ENCODE results near the gene WNT7A.

WNT7A gene

DNA sequence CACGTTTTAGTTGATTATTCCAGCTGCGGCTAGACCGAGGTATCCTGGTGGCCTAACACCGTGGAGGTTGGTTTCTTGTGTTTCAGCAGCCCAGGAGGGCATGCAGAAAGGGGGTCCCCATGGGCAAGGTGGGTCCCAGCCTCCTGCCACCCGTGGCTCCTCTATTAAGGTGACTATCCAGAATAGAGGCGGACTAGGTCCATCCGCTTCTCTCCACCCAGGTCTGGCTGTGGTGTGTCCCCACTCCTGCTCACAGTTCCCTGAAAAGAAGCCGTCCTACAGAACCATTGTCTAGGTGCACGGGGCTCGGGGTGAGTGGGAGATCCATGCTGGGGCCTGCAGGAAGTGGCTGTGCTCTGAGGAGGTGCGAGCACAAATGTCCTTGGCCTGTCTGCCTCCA lies 81.5 kb downstream of the WNT7A start:
- in situ Hi-C loops (cut with MboI; ENCODE audit: low sequenced_read_pairs), result no loop called here

DNA sequence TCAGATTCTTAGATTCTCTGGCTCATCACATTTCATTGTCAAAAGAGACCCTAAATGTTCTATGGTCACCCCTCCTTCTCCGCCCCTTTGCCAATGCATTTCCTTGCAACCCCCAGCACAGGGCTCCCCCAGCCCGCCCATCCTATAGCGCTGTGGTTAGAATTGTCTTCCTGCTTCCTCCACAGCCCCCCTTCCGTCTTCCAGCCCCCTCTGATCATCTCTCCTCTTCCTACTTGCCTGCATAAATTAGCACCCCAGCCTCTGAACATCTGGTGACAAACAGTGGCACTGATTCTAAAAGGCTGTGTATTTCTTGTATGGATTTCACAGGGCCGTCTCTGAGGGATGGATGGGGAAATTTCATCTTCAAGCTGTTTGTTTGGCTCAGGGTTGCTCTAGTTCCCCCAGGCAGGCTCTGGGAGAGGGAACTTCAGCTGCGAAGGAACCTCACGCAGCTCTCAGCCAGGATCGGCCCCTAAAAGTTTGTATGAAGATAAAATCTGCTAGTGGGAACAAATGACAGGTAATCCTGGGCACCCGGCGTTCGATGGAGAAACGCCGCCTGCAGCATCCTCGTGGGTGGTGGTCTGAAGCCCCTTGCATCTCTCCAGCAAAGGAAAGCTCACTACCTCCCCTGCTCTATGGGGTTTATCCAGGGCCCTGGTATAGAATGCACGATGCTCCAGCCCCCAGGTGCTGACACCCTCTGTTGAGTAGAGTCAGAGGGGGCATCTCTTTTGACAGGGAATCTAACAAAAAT lies 83.0 kb downstream of the WNT7A start:
- in situ Hi-C loops (cut with MboI; ENCODE audit: low sequenced_read_pairs), result no loop called here

DNA sequence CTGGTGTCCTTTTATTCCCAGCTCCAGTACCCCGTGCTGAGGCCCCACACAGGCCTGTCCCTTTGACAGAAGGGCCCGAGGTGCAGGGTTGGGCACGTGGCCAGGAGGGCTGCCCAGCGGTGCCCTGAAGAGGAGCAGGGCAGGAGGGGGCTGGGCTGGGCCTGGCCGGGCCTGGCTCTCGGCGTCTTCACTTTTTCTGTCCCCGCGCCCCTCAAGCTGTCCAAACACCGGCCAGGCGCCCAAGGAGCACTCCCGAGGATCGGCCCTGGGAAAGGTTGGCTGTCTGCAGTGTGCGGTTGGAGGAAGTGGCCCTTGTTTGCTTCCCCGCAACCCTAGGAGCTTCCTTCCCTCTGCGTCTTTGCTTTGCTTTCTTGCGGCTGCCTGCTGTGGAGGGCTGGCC lies 84.1 kb downstream of the WNT7A start:
- in situ Hi-C loops (cut with MboI; ENCODE audit: low sequenced_read_pairs), result no loop called here

DNA sequence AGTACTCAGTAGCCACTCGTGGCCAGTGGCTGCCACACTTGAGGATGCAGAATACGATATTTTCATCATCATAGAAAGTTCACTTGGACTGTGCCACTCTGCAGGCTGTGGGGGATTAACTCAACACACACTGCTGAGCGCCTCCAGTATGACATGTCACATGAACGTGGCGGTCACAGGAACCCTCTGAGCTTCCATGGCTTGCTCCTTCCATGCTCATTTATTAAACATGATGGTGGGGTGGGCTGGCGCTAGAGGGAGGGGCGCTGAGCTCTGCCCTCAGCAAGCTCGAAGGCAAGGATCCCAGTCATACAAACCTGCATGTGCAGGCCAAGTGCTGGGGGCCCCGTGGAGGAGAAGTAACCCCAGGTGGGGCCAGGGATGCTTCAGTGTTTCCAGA lies 85.5 kb downstream of the WNT7A start:
- in situ Hi-C loops (cut with MboI; ENCODE audit: low sequenced_read_pairs), result no loop called here

DNA sequence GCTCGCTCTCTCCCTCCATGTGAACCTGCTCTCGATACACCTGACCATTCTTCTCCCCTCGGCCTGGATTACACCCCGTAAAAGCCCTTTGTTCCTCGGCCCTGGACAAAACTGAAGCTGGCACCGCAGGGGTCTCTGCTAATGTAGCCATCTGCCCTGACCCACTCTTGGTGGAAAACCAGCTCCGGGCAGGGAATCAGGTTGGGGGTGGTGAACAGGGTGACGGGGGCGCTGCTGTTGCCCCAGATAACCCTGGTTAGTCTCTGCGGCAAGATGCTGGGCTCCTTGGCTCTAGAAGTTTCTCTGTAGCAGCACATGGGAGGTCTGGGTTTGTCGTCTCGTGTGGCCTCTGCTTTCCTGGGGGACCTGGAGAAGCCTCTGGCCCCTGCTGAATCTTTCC lies 86.4 kb downstream of the WNT7A start:
- in situ Hi-C loops (cut with MboI; ENCODE audit: low sequenced_read_pairs), result no loop called here

DNA sequence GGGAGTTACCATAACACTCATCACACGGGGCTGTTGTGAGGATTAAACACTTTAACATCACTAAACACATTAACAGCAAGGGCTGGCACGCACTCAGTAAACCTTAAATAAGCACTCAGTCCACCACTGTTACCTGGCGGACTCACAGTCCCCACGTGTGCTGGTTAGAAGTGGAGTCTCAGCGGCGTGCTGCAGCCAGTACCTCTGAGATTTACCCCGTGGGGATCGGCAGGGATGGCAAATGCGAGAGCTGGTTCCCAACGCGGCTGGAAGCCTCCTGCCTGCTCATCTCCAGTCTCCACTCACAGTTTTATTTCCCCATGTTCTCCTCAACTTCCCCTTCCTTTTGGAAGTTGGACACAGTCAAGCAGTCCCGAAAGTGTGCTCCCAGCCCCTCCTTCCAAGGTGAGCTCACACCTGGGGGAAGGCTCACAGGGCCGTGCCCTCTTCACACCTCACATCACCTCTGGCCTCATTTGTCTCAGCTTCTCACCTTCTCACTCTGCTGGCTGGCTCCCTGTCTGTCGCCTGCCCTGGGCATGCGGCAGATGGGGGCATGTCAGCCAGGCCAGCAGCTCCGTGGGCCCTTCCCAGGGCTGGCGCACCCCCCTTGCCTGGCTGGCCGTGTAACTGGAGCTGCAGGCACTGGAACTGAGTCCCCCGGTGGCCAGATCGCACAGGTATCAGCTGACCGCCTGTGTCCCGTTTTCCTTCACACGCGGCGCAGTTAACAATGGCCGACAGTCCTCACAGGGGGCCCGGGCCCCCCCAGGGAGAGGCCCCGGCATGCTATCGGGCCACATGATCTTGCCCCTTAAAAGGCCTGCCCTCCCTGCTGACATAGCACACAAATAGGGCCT lies 87.1 kb downstream of the WNT7A start:
- in situ Hi-C loops (cut with MboI; ENCODE audit: low sequenced_read_pairs), result no loop called here

DNA sequence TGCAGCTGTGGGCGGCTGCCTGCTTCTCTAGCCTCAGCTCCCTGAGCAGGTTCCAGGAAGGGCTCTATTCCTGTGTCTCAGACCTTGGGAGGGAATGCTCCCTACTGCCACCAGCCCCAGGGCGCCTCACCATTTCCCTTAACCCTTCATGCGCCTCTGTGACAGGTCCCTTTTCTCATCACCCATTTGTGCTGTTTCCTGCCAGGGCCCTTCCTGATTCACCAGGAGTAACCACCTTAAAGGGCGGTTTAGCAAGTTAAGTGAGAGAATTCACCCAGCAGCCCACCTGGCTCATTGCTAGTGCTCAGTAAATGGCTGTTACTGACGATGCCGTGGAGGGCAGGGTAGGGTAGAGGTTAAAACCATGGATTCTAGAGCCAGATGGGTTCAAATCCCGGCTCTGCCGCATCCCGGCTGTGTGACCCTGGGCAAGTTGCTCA lies 87.8 kb downstream of the WNT7A start:
- in situ Hi-C loops (cut with MboI; ENCODE audit: low sequenced_read_pairs), result no loop called here

DNA sequence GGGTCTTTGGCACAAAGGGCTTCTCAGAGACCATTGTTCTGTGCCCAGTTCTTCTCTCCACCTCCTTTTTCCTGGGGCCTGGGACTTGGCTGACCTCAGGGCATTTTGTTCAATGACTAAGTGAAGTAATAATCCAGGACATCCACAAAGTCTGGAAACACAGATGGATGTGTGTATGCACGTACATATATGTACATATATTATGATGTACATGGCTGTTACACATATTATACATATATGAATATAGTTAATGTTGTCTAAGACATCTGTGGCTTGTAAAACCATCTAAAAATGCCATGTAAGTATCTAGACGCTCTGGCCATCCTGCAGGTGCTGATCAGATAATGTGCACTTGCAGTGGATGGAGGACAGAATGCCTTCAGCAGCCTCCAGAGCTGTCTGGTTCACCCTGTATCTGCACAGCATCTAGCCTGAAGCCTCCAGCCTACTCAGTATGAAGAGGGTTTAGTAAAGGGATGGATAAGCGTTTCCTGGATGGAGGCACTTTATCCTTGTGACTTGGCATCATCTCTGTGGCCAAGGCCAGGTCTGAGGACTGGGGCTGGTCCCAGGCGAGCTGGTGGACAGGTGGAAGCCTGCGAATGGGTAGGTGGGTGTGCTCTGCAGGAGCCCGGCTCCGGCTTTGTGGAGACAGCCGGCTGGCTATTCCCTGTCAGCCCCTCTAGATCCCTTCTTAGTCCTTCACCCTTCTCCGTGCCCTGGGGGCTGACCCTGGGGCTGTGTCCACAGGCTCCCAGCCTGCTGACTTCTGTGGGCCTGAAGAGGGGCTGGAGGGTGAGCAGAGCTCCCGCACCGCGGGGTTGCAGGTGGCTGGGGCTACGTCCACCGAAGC lies 88.4 kb downstream of the WNT7A start:
- in situ Hi-C loops (cut with MboI; ENCODE audit: low sequenced_read_pairs), result no loop called here

DNA sequence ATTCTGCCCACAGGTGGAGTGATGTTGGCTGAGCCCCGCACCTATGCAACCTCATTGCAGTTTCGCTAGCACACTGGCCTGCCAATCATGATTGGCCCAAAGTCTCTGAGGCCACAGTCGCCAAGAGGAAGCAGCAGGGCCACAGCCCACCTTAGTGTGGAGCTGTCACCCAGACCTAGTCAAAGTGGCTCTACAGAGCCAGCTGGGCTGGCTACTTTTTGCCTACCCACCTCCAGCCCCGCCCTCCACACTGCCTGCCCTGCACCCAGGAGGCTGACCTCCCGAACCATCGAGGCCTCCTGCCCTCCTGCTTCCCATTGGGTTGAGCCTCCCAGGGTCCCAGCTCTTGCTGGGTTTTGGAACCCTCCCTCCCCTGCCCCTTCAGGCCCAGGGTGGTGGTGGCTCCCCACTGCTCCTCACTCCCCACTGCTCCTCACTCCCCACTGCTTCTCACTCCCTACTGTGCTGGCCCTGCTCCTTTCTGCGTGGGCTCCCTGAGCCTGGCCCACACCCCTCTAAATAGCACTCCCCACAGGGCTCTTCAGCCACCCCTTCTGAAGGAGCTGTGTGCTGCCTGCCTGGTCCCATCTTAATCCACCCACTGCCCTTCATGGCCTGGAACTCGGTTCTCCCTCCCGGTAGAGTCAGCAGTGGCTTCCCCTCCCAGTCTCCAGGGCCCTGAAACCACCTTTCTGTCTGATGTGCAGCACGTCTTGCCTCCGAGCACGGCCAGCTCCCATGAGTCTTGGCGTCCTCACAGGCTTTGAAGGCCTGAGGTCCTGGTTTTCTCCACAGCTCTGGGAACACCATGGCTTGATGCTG lies 89.3 kb downstream of the WNT7A start:
- in situ Hi-C loops (cut with MboI; ENCODE audit: low sequenced_read_pairs), result no loop called here

DNA sequence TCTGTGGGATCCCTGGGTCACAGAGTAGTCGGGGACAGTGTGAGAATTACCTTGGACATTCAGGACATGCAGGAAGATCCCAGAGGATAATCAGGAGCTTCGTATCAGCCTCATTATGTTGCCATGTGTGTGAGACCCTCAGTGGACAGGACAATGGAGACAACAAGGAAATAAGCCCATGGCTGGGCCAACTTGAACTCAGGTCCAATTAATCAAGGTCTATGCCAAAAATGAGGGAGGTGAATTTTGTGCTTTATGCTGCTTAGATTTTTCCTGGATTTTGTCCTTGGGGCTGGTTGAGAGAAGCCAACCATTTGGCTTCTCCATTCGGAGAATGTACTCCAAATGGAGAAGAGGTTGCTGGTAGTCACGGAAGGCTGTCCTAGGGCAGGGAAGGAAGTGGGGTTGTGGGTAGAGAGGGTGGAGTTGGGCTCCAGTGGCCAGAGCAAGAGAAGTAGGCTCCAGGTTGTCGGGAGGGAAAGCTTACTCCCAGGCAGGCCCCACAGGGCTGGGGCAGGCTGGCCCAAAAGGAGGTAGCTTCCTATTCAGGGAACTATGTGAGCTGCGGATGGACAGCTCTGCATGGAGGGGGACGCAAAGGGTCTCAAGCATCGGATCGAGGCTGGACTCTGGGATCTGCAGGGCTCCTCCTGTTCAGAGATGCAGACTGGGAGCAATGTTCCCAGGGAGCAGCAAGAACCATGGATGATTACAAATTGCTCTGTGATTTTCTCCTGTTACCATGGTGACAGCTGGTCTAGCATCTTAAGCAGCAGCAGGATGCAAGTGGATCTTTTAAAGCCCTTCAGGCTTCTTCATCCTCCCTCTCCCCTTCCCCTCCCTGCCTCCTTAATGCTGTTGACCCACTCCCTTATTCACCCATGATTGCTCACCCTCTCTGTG lies 91.1 kb downstream of the WNT7A start:
- in situ Hi-C loops (cut with MboI; ENCODE audit: low sequenced_read_pairs), result no loop called here

DNA sequence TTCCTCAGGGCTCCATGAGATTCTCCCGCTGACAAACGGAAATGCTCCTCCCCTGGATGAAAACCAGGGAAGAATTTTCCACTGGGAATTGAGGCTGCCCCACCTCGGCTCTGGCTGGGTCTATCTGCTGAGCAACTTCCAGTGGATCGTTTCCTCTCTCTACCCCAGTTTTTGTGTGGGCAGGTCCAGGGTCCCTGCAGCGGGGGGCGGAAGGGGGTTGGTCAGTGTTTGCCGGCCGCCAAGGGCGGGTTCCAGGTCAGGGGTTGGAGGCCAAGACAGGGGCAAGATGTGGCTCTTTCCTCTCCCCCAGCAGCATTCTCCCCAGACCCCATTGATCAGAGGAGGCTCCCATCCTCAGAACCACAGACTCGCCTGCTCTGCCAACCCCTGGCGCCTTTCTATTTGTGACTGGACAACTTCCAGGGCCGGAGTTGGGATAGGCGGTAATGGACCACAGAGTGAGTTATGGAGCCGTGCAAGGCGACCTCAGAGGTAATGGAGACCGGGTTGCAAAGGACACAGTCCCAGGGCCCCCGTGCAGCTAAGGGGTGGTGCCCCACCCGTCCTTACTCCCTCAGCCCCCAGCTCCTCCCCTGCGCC lies 92.2 kb downstream of the WNT7A start:
- in situ Hi-C loops (cut with MboI; ENCODE audit: low sequenced_read_pairs), result no loop called here

DNA sequence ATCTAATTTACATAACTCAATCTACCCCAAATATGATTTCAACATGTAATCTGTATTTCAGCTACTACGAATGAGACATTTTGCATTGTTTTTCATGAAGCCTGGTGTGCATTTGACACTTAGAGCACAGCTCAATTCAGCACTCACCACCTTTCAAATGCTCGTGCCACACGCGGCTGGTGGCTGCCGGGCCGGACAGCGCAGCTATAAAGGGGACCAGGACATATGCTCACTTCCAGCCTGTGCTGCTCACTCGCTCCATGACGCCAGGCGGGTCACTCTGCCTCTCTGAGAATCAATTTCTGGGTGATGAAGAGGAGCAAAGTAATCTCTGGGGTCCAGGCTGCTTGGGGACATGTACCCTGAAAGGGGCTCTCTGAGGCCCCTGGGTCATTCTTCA lies 93.1 kb downstream of the WNT7A start:
- in situ Hi-C loops (cut with MboI; ENCODE audit: low sequenced_read_pairs), result no loop called here

DNA sequence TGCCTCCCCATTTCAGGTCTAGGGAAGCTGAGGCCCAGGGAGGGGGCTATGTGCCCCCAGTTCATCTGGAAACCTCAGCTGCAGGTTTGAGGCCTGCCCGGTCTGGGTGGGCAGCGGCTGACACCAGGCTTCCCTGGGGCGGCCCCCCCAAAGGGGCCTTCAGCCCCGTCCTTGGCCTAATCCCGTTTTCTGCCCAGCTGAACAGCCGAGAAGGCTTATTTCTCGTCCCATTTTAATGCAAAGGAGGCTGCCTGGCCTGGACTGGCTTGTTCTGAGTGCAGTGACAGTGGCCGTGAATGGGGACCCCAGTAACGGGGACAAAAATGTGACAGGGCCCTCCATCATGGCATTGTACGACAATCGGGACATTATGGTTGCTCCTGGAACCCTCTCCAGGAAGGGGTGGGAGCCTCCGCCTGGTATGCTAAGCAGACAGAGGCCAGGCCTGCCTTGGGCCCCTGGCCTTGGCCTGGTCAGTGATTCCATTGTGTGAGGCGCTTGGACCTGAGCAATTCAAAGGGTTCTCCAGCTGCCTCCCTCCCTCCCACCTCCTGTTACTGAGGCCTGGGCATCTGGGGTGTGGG lies 93.9 kb downstream of the WNT7A start:
- in situ Hi-C loops (cut with MboI; ENCODE audit: low sequenced_read_pairs), result no loop called here

DNA sequence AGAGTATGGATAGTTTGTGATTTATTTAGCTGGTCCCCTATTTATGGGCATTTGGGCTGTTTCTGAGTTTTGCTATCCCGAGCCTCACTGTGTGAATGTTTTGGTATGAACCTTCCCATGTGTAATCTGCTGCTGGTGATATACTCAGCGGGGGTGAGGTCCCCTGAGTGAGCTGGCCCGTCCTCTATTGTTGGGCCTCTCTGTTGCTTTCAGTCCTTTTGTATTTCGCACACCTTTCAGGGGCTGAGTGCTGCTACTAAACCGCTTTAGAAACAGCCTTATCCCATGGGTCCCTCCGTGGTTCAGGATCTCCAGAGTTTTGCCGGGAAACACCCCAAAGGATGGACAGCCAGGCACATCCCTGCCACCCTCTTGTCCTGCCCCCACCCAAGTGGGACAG lies 94.5 kb downstream of the WNT7A start:
- in situ Hi-C loops (cut with MboI; ENCODE audit: low sequenced_read_pairs), result no loop called here

DNA sequence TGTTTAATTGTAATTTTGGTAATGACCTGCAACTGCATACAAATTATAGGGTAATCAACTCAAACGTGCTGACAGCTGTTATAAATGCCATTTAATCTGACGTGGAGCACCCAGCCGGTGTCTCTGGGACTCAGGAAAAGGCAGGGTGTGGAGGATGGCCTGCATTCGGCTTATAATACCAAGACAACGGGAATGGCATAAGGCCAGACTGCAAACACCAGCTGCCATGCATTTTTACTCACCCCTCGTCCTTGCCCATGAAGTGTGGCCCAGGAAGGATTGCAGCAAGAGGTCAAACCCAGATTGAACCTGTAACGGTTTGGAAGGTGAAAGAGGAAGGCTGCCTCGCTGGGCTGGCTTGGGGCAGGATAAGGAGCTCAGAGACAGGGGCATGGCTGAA lies 96.4 kb downstream of the WNT7A start:
- in situ Hi-C loops (cut with MboI; ENCODE audit: low sequenced_read_pairs), result no loop called here

DNA sequence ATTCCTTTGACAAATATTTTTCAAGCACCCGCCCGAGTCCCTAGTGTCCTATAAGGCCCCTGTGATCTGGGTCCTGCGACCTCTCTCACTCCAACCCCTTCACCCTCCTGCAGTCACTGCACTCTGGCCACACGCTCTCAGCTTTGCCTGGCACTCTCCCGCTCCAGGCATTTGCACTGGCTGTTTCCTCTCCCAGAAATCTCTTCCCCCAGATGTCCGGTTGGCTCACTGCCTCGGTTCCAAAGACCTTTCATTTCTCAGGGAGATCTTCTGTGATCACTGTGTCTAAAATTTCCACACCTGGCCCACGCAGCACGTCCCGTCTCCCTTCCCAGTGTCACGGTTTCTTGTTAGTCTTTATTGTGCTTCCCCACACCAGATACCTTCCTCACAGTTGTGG lies 97.4 kb downstream of the WNT7A start:
- in situ Hi-C loops (cut with MboI; ENCODE audit: low sequenced_read_pairs), result no loop called here

DNA sequence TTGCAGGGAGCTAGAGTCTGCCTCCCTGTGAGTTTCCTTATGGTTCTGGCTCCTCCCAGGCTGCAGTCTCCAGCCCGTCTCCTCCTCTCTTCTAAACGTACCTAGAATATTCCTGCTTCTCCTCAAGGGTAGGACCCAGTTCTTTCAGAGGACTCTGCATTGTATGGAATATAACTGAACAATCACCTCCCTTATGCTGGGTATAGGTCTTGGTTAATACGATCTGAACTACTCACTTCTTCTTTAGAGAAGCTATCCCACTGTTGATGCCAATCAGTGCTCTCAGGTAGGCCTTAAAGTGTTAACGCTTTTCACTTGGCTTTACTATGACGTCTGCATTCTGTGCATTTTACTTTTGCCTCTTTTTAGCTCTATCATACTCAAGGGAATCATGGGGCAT lies 98.5 kb downstream of the WNT7A start:
- in situ Hi-C loops (cut with MboI; ENCODE audit: low sequenced_read_pairs), result no loop called here

DNA sequence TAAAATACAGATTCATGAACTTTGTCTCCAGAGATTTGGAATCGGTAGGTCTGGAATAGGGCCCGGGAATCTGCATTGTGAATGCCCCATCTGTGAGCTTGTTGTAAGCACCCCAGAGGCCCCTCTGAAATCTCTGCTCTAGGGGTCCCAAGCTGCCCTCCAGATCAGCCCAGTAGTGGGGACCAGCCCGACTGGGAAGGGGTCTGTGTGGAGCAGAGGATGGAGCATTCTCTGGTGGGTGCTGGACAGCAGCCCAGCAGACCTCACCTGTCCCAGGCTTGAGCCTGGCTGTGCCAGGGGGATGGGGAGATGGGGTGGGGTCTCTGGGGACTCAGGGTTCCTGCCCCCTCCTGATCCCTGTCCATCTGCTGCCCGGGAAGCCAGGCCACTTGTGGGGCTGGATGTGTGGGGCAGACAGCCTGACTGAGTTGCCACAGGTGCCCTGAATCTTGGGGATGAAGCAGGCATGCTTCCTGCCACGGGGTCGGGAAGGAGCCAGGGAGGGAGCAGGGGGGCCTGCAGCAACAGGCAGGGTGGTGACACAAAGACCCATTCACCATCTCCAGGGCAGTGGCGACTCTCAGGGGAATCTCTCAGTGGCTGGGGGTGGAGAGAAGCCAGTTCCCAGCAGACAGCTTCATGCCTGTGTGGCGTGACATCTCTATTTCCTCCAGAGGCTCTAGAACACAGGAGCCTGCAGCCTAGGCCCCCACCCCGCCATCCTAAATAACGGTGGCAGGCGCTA lies 99.3 kb downstream of the WNT7A start:
- in situ Hi-C loops (cut with MboI; ENCODE audit: low sequenced_read_pairs), result no loop called here

Measured in HL-60/S4 treated with retinoic acid at 250 ng/mL for 4 days and 3 days (cell line).